ENCODE measurements around the gene SIK3. TPM values are rescaled to one million over a fixed set of nuclear protein-coding genes. Genes with fewer than 3 reads are reported as not detected.

Gene SIK3
- polyA plus RNA-seq, 1 of the 3 experiments (the other 2 are of a cell fraction) = 5.1 TPM

DNA sequence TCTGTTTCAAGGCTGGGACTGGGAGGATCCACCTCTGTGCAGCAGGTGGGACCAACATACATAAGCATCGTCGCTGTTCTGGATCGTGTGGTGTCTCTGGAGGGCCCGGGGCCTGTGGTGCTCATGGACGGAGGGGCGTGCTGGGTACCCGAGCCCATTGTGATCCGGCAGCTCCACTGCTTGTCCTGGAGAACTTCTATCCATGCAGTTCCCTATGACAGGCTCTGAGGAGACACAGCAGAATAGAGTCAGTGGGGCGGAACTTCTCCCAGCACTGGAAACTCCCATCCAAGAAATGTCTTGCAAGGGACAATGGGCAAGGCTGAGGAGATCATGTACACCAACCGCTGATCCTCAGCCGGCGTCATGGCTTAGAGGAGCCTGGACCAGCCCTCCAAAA is 249.2 kb downstream of the SIK3 start (continued):
- no peak for TF ChIP-seq MXI1 (IDR thresholded peaks at IDR 0.05; ENCODE audit: low read depth, low read length)
- TF ChIP-seq, protein P1, sequence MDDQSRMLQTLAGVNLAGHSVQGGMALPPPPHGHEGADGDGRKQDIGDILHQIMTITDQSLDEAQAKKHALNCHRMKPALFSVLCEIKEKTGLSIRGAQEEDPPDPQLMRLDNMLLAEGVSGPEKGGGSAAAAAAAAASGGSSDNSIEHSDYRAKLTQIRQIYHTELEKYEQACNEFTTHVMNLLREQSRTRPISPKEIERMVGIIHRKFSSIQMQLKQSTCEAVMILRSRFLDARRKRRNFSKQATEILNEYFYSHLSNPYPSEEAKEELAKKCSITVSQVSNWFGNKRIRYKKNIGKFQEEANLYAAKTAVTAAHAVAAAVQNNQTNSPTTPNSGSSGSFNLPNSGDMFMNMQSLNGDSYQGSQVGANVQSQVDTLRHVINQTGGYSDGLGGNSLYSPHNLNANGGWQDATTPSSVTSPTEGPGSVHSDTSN (IDR thresholded peaks at IDR 0.05) = no peak

GRCh38 chr11:116847612-116848011 is 250.6 kb downstream of the SIK3 start:
- no peak for DNase-seq
- Histone ChIP-seq H3F3A (replicated peaks; ENCODE audit: insufficient read depth) (peaks cover 8% of the 10 kb centered on the region), H3K9ac (no peak overlapping the region), H3K27me3 (ENCODE audit: insufficient read depth) (no peaks in the 10 kb centered on the region), H3K27ac (ENCODE audit: low read depth in 2 of 2, low read length in 1 of 2) (no peak overlapping the region), H2AFZ (ENCODE audit: low read depth) (no peak overlapping the region), H3K36me3 (replicated peaks in 1 of 2; ENCODE audit: control insufficient read depth in 1 of 2, insufficient read depth in 2 of 2, low read length in 1 of 2) (peaks cover 12 to 52% of the 10 kb centered on the region in 2 experiments), H3K79me2 (ENCODE audit: insufficient read depth) (no peaks in the 10 kb centered on the region), H4K20me1 (ENCODE audit: insufficient read depth) (no peaks in the 10 kb centered on the region), H3K9me2 (no peaks in the 10 kb centered on the region), H3K9me3 (no peaks in the 10 kb centered on the region), H3K4me3 (ENCODE audit: low read depth in 2 of 2, low read length in 1 of 2) (no peak overlapping the region), H3K4me2 (no peak overlapping the region), H3K4me1 (ENCODE audit: control insufficient read depth in 1 of 2, insufficient read depth in 2 of 2, low read depth in 1 of 2, low read length in 1 of 2) (peaks cover 0 to 14% of the 10 kb centered on the region in 2 experiments; a peak in 2 of 4 replicates)
- WGBS (ENCODE audit: low lambda C conversion rate) = 81% methylated on average over 3 of the region's 4 CpGs
- POLR2A ChIA-PET = no interaction called here
- CTCF ChIA-PET = interaction anchor here (0.8 to 1.5 kb wide), 3 partner anchors 13 to 105 kb away, joined by 3 to 5 read pairs (median 5); partner anchors contain the start of gene APOA5
- TF ChIP-seq EZH2phosphoT487 (IDR thresholded peaks at IDR 0.05; ENCODE audit: borderline replicate concordance, low read depth) = no peak
- TF ChIP-seq, protein P2, sequence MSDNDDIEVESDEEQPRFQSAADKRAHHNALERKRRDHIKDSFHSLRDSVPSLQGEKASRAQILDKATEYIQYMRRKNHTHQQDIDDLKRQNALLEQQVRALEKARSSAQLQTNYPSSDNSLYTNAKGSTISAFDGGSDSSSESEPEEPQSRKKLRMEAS (IDR thresholded peaks at IDR 0.05; ENCODE audit: low read depth) = no peak
- TF ChIP-seq MXI1 (IDR thresholded peaks at IDR 0.05; ENCODE audit: low read depth, low read length) = no peak

- DNase-seq = no peak
- Histone ChIP-seq H3K4me3 (ENCODE audit: low read depth in 2 of 2, low read length in 1 of 2) (no peak overlapping the region), H4K20me1 (ENCODE audit: insufficient read depth) (no peaks in the 10 kb centered on the region), H3K4me1 (ENCODE audit: control insufficient read depth in 1 of 2, insufficient read depth in 2 of 2, low read depth in 1 of 2, low read length in 1 of 2) (peaks cover 0 to 5% of the 10 kb centered on the region in 2 experiments; a peak in 1 of 4 replicates), H3K9me2 (no peaks in the 10 kb centered on the region), H2AFZ (ENCODE audit: low read depth) (no peak overlapping the region), H3K27me3 (ENCODE audit: insufficient read depth) (no peaks in the 10 kb centered on the region), H3K27ac (ENCODE audit: low read depth in 2 of 2, low read length in 1 of 2) (no peak overlapping the region), H3K4me2 (no peak overlapping the region), H3K36me3 (replicated peaks in 1 of 2; ENCODE audit: control insufficient read depth in 1 of 2, insufficient read depth in 2 of 2, low read length in 1 of 2) (peaks cover 12 to 52% of the 10 kb centered on the region in 2 experiments), H3K9ac (no peak overlapping the region), H3K79me2 (ENCODE audit: insufficient read depth) (no peaks in the 10 kb centered on the region), H3K9me3 (no peaks in the 10 kb centered on the region), H3F3A (replicated peaks; ENCODE audit: insufficient read depth) (no peaks in the 10 kb centered on the region)
- 95% methylated on average over 4 of the region's 4 CpGs for WGBS (ENCODE audit: low lambda C conversion rate)
- TF ChIP-seq GABPA (IDR thresholded peaks at IDR 0.05; ENCODE audit: low read depth) (no peak), TEAD4 (IDR thresholded peaks at IDR 0.05; ENCODE audit: borderline replicate concordance, insufficient read depth) (no peak), JUND (IDR thresholded peaks at IDR 0.05) (no peak), NFIC (IDR thresholded peaks at IDR 0.05; ENCODE audit: borderline replicate concordance) (no peak), EP300 (IDR thresholded peaks at IDR 0.05; ENCODE audit: borderline replicate concordance in 1 of 2, low read depth in 1 of 2, low read length in 1 of 2) (no peak), SIN3A (IDR thresholded peaks at IDR 0.05; ENCODE audit: borderline replicate concordance, low read depth, low read length) (no peak), RAD21 (IDR thresholded peaks at IDR 0.05; ENCODE audit: low read length) (no peak), CHD2 (IDR thresholded peaks at IDR 0.05; ENCODE audit: low read length, partially characterized antibody) (no peak), YY1 (IDR thresholded peaks at IDR 0.05; ENCODE audit: low read depth) (no peak), RFX5 (IDR thresholded peaks at IDR 0.05; ENCODE audit: low read length) (no peak), SMC3 (IDR thresholded peaks at IDR 0.05; ENCODE audit: low read depth, low read length) (no peak), TAF1 (IDR thresholded peaks at IDR 0.05; ENCODE audit: borderline replicate concordance, low read depth, low read length) (no peak), POLR2AphosphoS5 (IDR thresholded peaks at IDR 0.05; ENCODE audit: low read depth, low read length) (no peak)
- TF ChIP-seq, protein P3, sequence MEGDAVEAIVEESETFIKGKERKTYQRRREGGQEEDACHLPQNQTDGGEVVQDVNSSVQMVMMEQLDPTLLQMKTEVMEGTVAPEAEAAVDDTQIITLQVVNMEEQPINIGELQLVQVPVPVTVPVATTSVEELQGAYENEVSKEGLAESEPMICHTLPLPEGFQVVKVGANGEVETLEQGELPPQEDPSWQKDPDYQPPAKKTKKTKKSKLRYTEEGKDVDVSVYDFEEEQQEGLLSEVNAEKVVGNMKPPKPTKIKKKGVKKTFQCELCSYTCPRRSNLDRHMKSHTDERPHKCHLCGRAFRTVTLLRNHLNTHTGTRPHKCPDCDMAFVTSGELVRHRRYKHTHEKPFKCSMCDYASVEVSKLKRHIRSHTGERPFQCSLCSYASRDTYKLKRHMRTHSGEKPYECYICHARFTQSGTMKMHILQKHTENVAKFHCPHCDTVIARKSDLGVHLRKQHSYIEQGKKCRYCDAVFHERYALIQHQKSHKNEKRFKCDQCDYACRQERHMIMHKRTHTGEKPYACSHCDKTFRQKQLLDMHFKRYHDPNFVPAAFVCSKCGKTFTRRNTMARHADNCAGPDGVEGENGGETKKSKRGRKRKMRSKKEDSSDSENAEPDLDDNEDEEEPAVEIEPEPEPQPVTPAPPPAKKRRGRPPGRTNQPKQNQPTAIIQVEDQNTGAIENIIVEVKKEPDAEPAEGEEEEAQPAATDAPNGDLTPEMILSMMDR (IDR thresholded peaks at IDR 0.05) = no peak
- ChIA-PET POLR2A (no interaction called here), CTCF (interaction anchor here (1.6 kb wide), 1 partner anchor 9 kb away, joined by 7 read pairs; no protein-coding TSS in a partner anchor)
Observed at GRCh38 chr11:116844722-116845121, 253.5 kb downstream of the SIK3 start.
